ENCODE results near the gene NAA60. TPM values are rescaled to one million over a fixed set of nuclear protein-coding genes. Genes with fewer than 3 reads are reported as not detected.

The NAA60 gene
- total and polyA plus RNA-seq, 4 donors = 11.3 to 41.3 (median 25.6) TPM

DNA sequence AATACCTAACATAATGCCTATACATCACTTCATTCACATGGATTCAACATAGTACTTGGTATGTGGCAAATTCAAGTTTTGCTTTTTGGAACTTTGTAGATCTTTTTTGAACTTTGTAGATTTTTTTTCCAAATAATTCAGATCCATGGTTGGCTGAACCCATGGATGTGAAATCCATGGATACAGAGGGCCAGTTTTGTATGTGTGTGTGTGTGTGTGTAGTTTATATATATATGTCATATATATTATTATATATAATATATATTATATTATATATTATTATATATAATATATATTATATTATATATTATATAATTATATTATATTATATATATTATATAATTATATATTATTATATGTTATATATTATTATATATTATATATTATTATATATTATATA lies 85.7 kb downstream of the NAA60 start:
- H3K4me1 ChIP-seq (ENCODE audit: control insufficient read depth in 4 of 4, insufficient read depth in 4 of 4, low read length in 3 of 4) = no peaks in the 10 kb centered on the region
- no peaks in the 10 kb centered on the region for H3K27me3 ChIP-seq (ENCODE audit: control insufficient read depth in 4 of 4, insufficient read depth in 4 of 4, low read length in 3 of 4)
- H3K4me3 ChIP-seq (ENCODE audit: low read depth in 1 of 3, low read length in 3 of 3) = no peak overlapping the region
- H3K27ac ChIP-seq (ENCODE audit: low read depth in 1 of 2, low read length in 2 of 2) = no peak overlapping the region
- DNase-seq (ENCODE audit: low spot score) = no peak
- H3K9ac ChIP-seq (ENCODE audit: low read depth in 1 of 2, low read length in 2 of 2) = no peak overlapping the region
- no peak for TF ChIP-seq GABPA (IDR thresholded peaks at IDR 0.05 in 1 of 2, conservative IDR thresholded peaks at IDR 0.05 in 1 of 2)
- TF ChIP-seq FOXA1 (IDR thresholded peaks at IDR 0.05) = no peak
- no peak for TF ChIP-seq FOXA2 (IDR thresholded peaks at IDR 0.05)
- TF ChIP-seq ATF3 (IDR thresholded peaks at IDR 0.05) = no peak
- no peak for TF ChIP-seq JUND (IDR thresholded peaks at IDR 0.05)
- no peak for TF ChIP-seq YY1 (IDR thresholded peaks at IDR 0.05)
- TF ChIP-seq TAF1 (conservative IDR thresholded peaks at IDR 0.05) = no peak
- no peak for TF ChIP-seq REST (IDR thresholded peaks at IDR 0.05)
- no peak for TF ChIP-seq EGR1 (IDR thresholded peaks at IDR 0.05; ENCODE audit: low read depth in 2 of 2)
- TF ChIP-seq ZBTB33 (IDR thresholded peaks at IDR 0.05) = no peak
- no peak for TF ChIP-seq HNF4A (conservative IDR thresholded peaks at IDR 0.05)
- no peak for TF ChIP-seq RAD21 (IDR thresholded peaks at IDR 0.05)
- TF ChIP-seq HNF4G (IDR thresholded peaks at IDR 0.05) = no peak
- no peak for TF ChIP-seq RXRA (IDR thresholded peaks at IDR 0.05)
- peaks cover 2 to 31% (median 13%) of the 10 kb centered on the region in 4 donors for H3K36me3 ChIP-seq (ENCODE audit: control insufficient read depth in 4 of 4, insufficient read depth in 3 of 4, low read depth in 1 of 4, low read length in 3 of 4)
- H3K9me3 ChIP-seq (ENCODE audit: control insufficient read depth in 4 of 4, low read length in 3 of 4) = no peaks in the 10 kb centered on the region

DNA sequence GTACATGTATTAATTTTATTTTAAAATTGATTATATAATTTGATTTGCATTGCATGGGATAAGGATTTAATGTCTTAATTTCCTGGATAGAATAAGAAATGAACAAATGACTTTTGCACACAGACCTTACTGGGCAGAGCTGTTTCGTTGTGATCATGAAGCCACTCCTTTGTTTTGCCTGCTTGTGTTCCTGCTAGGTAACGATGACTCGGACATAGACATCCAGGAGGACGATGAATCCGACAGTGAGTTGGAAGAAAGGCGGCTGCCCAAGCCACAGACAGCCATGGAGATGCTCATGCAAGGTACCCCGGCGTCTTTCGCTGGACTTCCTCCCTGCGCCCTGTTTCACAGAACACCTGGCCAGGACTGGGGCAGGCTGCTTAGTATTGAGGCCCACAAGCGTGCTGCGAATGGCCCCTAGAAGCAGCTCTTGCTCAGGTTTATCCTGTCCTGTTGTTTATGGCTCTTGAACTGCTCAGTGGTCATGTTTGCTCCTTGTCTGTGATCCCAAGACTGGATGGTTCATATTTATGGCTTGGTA lies 87.0 kb downstream of the NAA60 start:
- Histone ChIP-seq H3K4me1 (ENCODE audit: control insufficient read depth in 4 of 4, insufficient read depth in 4 of 4, low read length in 3 of 4) (peaks cover 0 to 2% (median 0%) of the 10 kb centered on the region in 4 donors), H3K4me3 (ENCODE audit: low read depth in 1 of 3, low read length in 3 of 3) (no peak overlapping the region), H3K27me3 (ENCODE audit: control insufficient read depth in 4 of 4, insufficient read depth in 4 of 4, low read length in 3 of 4) (no peaks in the 10 kb centered on the region), H3K36me3 (ENCODE audit: control insufficient read depth in 4 of 4, insufficient read depth in 3 of 4, low read depth in 1 of 4, low read length in 3 of 4) (peaks cover 2 to 31% (median 11%) of the 10 kb centered on the region in 4 donors), H3K9ac (ENCODE audit: low read depth in 1 of 2, low read length in 2 of 2) (no peak overlapping the region), H3K27ac (ENCODE audit: low read depth in 1 of 2, low read length in 2 of 2) (no peak overlapping the region), H3K9me3 (ENCODE audit: control insufficient read depth in 4 of 4, low read length in 3 of 4) (no peaks in the 10 kb centered on the region)
- WGBS = 97% methylated on average over 12 of the region's 12 CpGs
- TF ChIP-seq FOXA1 (IDR thresholded peaks at IDR 0.05) = no peak
- TF ChIP-seq ATF3 (IDR thresholded peaks at IDR 0.05) = no peak
- no peak for TF ChIP-seq YY1 (IDR thresholded peaks at IDR 0.05)
- TF ChIP-seq, protein P1, sequence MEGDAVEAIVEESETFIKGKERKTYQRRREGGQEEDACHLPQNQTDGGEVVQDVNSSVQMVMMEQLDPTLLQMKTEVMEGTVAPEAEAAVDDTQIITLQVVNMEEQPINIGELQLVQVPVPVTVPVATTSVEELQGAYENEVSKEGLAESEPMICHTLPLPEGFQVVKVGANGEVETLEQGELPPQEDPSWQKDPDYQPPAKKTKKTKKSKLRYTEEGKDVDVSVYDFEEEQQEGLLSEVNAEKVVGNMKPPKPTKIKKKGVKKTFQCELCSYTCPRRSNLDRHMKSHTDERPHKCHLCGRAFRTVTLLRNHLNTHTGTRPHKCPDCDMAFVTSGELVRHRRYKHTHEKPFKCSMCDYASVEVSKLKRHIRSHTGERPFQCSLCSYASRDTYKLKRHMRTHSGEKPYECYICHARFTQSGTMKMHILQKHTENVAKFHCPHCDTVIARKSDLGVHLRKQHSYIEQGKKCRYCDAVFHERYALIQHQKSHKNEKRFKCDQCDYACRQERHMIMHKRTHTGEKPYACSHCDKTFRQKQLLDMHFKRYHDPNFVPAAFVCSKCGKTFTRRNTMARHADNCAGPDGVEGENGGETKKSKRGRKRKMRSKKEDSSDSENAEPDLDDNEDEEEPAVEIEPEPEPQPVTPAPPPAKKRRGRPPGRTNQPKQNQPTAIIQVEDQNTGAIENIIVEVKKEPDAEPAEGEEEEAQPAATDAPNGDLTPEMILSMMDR (IDR thresholded peaks at IDR 0.05; ENCODE audit: low read depth, low read length, missing input control) = no peak
- no peak for TF ChIP-seq GABPA (IDR thresholded peaks at IDR 0.05 in 1 of 2, conservative IDR thresholded peaks at IDR 0.05 in 1 of 2)
- no peak for TF ChIP-seq HNF4A (conservative IDR thresholded peaks at IDR 0.05)
- no peak for TF ChIP-seq TAF1 (conservative IDR thresholded peaks at IDR 0.05)
- TF ChIP-seq ZBTB33 (IDR thresholded peaks at IDR 0.05) = no peak
- TF ChIP-seq REST (IDR thresholded peaks at IDR 0.05) = no peak
- DNase-seq (ENCODE audit: low spot score) = no peak

Data from liver (tissue), 9 donors.